Right atrium auricular region (tissue), 2 donors: Measurements from ENCODE around the gene POLD2. TPM values are rescaled to one million over a fixed set of nuclear protein-coding genes. Genes with fewer than 3 reads are reported as not detected.

Source experiments
- DNase-seq: peaks from one replicate; pipeline ENCODE4 v3.0.0-alpha.2; 2019; ENCODE audit warnings: low spot score
- H3K27ac ChIP-seq, 2 donors: fragments of 200-600 bp; sonication (generic); 1 replicate in 1 of 2; 2 replicates in 1 of 2; pipeline ENCODE4 v1.5.1; 2016 to 2019
- H3K27me3 ChIP-seq, 2 donors: fragments of 200-600 bp; sonication (generic); one replicate each; pipeline versions ENCODE4 v1.5.1 to v1.6.0; 2017 to 2019
- H3K36me3 ChIP-seq: fragments of 200-600 bp; sonication (generic); one replicate; pipeline ENCODE4 v1.5.1; 2016
- H3K4me1 ChIP-seq, 2 donors: fragments of 200-600 bp; sonication (generic); one replicate each; pipeline versions ENCODE4 v1.5.1 to v1.6.0; 2017 to 2019
- H3K4me3 ChIP-seq, 2 donors: fragments of 200-600 bp; sonication (generic); 1 replicate in 1 of 2; 2 replicates in 1 of 2; pipeline ENCODE4 v1.5.1; 2017 to 2019; ENCODE audit warnings: mild to moderate bottlenecking in 1 of 2, moderate library complexity in 1 of 2
- H3K9me3 ChIP-seq, 2 donors: fragments of 200-600 bp; sonication (generic); one replicate each; pipeline ENCODE4 v1.5.1; 2019
- total RNA-seq, 2 donors: library from RNA; depleted of rRNA; stranded (reverse); fragments of >200 nt; gene quantifications; one replicate each; pipeline ENCODE4 v1.1.0, GENCODE V29; 2016
- TF ChIP-seq, protein P1 (sequence below), 2 donors: fragments of 200-600 bp; sonication (generic); IDR thresholded peaks; one replicate each; pipeline ENCODE4 v1.5.1; 2019; ENCODE audit warnings: antibody characterized with exemption in 2 of 2

Gene POLD2
- total RNA-seq, 2 donors from 2014 or later, result 71.4 to 76.5 TPM

DNA sequence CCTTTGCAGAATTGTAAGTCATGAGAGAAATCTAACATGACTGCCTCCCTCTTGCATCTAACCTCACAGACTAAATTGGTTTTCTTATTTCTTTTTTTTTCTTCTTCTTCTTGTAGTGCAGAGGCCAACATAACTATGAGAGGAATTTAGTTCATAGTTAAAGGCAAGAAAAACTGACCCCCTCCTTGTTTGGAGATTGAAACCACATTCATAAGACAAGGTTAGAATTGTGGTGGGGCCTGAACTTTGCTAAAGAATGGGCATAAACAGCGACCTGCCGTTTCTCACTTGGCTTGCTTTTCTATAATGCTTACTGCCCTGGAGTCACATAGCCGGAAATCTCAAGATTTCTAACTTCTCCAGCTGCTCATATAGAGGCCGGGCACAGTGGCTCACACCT, 38.6 kb downstream of the POLD2 start:
- Histone ChIP-seq H3K27ac (no peak overlapping the region), H3K36me3 (peaks cover 9% of the 10 kb centered on the region), H3K4me1 (peaks cover 0 to 39% of the 10 kb centered on the region in 2 donors), H3K9me3 (no peaks in the 10 kb centered on the region), H3K4me3 (no peak overlapping the region), H3K27me3 (no peaks in the 10 kb centered on the region)
- TF ChIP-seq, protein P1, sequence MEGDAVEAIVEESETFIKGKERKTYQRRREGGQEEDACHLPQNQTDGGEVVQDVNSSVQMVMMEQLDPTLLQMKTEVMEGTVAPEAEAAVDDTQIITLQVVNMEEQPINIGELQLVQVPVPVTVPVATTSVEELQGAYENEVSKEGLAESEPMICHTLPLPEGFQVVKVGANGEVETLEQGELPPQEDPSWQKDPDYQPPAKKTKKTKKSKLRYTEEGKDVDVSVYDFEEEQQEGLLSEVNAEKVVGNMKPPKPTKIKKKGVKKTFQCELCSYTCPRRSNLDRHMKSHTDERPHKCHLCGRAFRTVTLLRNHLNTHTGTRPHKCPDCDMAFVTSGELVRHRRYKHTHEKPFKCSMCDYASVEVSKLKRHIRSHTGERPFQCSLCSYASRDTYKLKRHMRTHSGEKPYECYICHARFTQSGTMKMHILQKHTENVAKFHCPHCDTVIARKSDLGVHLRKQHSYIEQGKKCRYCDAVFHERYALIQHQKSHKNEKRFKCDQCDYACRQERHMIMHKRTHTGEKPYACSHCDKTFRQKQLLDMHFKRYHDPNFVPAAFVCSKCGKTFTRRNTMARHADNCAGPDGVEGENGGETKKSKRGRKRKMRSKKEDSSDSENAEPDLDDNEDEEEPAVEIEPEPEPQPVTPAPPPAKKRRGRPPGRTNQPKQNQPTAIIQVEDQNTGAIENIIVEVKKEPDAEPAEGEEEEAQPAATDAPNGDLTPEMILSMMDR (IDR thresholded peaks at IDR 0.05), result no peak
- DNase-seq, result no peak

DNA sequence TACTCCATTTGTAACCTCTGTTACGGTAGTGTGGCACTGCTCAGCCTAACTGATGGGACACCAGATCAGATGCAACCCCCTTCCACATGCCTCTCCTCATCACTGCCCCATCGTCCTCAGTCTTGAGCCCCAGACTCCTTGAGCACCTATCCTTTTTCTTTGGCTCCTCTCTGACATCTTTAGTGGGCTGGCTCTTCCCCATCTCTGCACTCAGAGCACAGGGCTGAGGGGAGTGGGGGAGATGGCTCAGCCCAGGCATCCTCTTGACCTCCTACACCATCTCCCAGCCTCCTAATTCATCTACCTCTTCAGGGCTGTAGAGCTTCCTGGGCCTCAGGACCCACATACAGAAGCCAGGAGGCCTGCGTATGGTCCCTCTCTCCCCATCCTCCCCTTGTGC, 39.6 kb downstream of the POLD2 start:
- TF ChIP-seq, protein P1 (IDR thresholded peaks at IDR 0.05), result no peak
- peak overlapping the region; percentile 92 to 93 for H3K27ac ChIP-seq
- no peak for DNase-seq
- H3K4me3 ChIP-seq, result no peak overlapping the region
- H3K4me1 ChIP-seq, result peaks cover 0 to 48% of the 10 kb centered on the region in 2 donors
- no peaks in the 10 kb centered on the region for H3K9me3 ChIP-seq
- peaks cover 18% of the 10 kb centered on the region for H3K36me3 ChIP-seq
- no peaks in the 10 kb centered on the region for H3K27me3 ChIP-seq

DNA sequence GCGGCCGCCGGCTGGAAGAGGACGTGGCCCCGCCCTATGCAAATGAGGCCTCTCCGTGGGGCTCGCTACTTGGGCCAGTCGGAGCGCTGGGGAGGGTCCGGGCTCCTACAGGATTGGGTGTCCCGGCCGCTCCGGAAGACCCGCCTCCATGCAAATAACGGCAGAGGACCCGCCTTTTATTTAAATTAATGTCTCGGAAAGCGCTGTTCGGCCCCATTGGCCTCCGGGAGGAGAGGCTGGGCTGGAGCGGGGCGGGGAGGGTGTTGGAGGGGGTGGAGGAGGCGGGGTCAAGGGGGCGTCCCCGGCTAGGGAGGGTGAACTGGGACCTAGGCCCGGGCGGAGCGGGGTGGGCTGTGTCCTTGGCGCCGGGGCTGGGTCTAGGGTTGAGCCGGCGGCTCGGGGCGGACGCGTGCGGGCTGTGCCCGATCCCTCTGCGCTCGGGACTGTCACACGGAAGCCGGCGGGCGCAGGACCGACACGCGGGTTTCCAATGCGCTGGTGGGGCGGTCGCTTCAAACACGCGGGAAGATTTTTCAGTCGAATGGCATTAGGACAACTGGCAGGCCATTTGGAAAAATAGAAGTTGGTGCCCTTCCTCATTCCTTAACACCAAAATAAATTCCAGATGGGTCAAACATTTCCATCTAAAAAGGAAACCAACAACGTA, 40.7 kb downstream of the POLD2 start:
- Histone ChIP-seq H3K27me3 (no peaks in the 10 kb centered on the region), H3K9me3 (no peaks in the 10 kb centered on the region), H3K4me3 (peak overlapping the region; percentile 62 to 82), H3K4me1 (peaks cover 0 to 45% of the 10 kb centered on the region in 2 donors), H3K27ac (peak overlapping the region; percentile 92 to 93), H3K36me3 (peaks cover 29% of the 10 kb centered on the region)
- TF ChIP-seq, protein P1 (IDR thresholded peaks at IDR 0.05), result no peak
- DNase-seq, result peak; percentile 99

DNA sequence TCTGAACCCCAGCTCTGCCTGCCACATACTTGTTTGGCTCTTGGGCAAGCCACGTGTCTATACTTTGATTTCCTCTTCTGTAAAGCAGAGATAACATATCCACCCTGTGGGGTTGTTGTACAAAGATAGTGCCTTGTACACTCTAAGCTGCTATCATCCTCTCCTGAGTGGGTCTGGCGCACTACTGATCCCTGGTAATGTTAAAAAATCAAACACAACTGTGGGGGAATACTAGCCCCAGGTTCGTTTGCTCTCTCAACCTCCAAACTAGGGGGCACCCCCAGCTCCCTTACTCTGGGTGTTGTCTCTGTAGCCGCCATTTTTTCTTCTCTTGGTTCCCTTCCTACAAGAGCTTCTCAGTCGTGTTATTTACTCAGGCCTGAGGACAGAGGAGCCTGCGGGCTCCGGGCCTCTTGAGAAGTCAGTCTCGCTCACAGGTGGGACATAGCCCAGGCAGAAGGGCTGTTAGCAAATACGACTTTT, 42.0 kb downstream of the POLD2 start:
- Histone ChIP-seq H3K9me3 (no peaks in the 10 kb centered on the region), H3K27me3 (no peaks in the 10 kb centered on the region), H3K4me3 (peak overlapping the region; percentile 62 to 82), H3K36me3 (peaks cover 43% of the 10 kb centered on the region), H3K4me1 (peaks cover 0 to 53% of the 10 kb centered on the region in 2 donors), H3K27ac (peak overlapping the region; percentile 92 to 93)
- no peak for DNase-seq
- TF ChIP-seq, protein P1 (IDR thresholded peaks at IDR 0.05), result no peak

DNA sequence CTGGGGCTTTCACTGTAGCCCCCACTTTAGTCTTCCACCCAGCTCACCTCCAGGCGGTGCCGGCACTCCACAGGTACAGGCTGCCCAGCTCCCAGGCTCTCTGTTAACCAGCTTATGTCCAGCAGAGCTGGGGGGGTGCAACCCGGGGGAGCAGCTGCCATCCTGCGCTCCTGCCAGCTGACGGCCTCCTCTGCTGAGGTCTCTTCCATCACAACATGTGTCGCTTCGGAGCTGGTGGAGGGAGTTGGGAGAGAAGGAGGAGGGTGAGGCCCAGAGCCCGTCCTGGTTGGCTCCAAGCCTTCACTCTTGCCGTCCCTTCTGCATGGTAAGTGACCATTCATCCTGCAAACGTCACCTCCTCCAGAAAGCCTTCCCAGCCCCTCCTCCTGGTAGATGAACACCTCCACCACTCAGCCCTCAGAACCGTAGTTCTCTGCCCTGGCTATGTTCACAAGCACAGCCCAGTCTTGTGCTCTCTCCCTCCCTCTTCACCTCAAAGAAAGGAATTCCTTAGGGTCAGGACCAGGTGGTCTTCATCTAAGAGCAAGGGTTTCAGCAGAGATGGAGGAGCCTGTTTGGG, 42.6 kb downstream of the POLD2 start:
- no peak for DNase-seq
- TF ChIP-seq, protein P1 (IDR thresholded peaks at IDR 0.05), result no peak
- H3K27me3 ChIP-seq, result no peaks in the 10 kb centered on the region
- peak overlapping the region; percentile 92 to 93 for H3K27ac ChIP-seq
- H3K36me3 ChIP-seq, result peaks cover 48% of the 10 kb centered on the region
- H3K4me1 ChIP-seq, result peaks cover 0 to 58% of the 10 kb centered on the region in 2 donors
- H3K9me3 ChIP-seq, result no peaks in the 10 kb centered on the region
- H3K4me3 ChIP-seq, result peak overlapping the region in 1 of 2 donors; percentile 82
